Rectal smooth muscle tissue (tissue), 1 donor: ENCODE measurements around the gene ARHGAP10.

Experiments
- H3K27ac ChIP-seq: one replicate; pipeline ENCODE4 v1.7.0; 2013; ENCODE audit warnings: low read depth, low read length, inconsistent platforms
- H3K27me3 ChIP-seq: one replicate; pipeline ENCODE4 v1.7.0; 2013; ENCODE audit warnings: low read length; ENCODE audit not compliant: control insufficient read depth, insufficient read depth
- H3K36me3 ChIP-seq: one replicate; pipeline ENCODE4 v1.7.0; 2013; ENCODE audit warnings: low read length; ENCODE audit not compliant: control insufficient read depth, insufficient read depth
- H3K4me1 ChIP-seq: one replicate; pipeline ENCODE4 v1.7.0; 2013; ENCODE audit warnings: low read length; ENCODE audit not compliant: control insufficient read depth, insufficient read depth
- H3K4me3 ChIP-seq: one replicate; pipeline ENCODE4 v1.7.0; 2013; ENCODE audit warnings: low read length
- H3K9ac ChIP-seq: one replicate; pipeline ENCODE4 v1.7.0; 2013; ENCODE audit warnings: low read length

Gene ARHGAP10

GRCh38 chr4:148044089-148044911 lies 312.4 kb downstream of the ARHGAP10 start:
- no peak overlapping the region for H3K27ac ChIP-seq
- no peaks in the 10 kb centered on the region for H3K27me3 ChIP-seq
- no peak overlapping the region for H3K4me3 ChIP-seq
- H3K4me1 ChIP-seq, result peaks cover 3% of the 10 kb centered on the region
- H3K36me3 ChIP-seq, result no peaks in the 10 kb centered on the region
- H3K9ac ChIP-seq, result no peak overlapping the region

- Histone ChIP-seq H3K36me3 (no peaks in the 10 kb centered on the region), H3K9ac (no peak overlapping the region), H3K27me3 (no peaks in the 10 kb centered on the region), H3K4me1 (peaks cover 3% of the 10 kb centered on the region), H3K4me3 (no peak overlapping the region), H3K27ac (no peak overlapping the region)
Measured at GRCh38 chr4:148044912-148045352, 313.0 kb downstream of the ARHGAP10 start.

- H3K4me1 ChIP-seq, result peaks cover 5% of the 10 kb centered on the region
- no peak overlapping the region for H3K9ac ChIP-seq
- no peak overlapping the region for H3K27ac ChIP-seq
- no peaks in the 10 kb centered on the region for H3K36me3 ChIP-seq
- H3K4me3 ChIP-seq, result no peak overlapping the region
- H3K27me3 ChIP-seq, result no peaks in the 10 kb centered on the region
Measured at GRCh38 chr4:148048598-148048997, 316.7 kb downstream of the ARHGAP10 start.

GRCh38 chr4:148051403-148051802 lies 319.5 kb downstream of the ARHGAP10 start:
- no peak overlapping the region for H3K27ac ChIP-seq
- H3K27me3 ChIP-seq, result no peaks in the 10 kb centered on the region
- H3K36me3 ChIP-seq, result no peaks in the 10 kb centered on the region
- no peak overlapping the region for H3K4me3 ChIP-seq
- no peak overlapping the region for H3K9ac ChIP-seq
- peaks cover 3% of the 10 kb centered on the region for H3K4me1 ChIP-seq

- no peaks in the 10 kb centered on the region for H3K36me3 ChIP-seq
- no peak overlapping the region for H3K9ac ChIP-seq
- no peaks in the 10 kb centered on the region for H3K27me3 ChIP-seq
- H3K4me3 ChIP-seq, result no peak overlapping the region
- no peak overlapping the region for H3K27ac ChIP-seq
- peaks cover 3% of the 10 kb centered on the region for H3K4me1 ChIP-seq
Measured at GRCh38 chr4:148052448-148052847, 320.6 kb downstream of the ARHGAP10 start.

GRCh38 chr4:148053298-148054003 lies 321.6 kb downstream of the ARHGAP10 start:
- Histone ChIP-seq H3K36me3 (no peaks in the 10 kb centered on the region), H3K27me3 (no peaks in the 10 kb centered on the region), H3K9ac (no peak overlapping the region), H3K4me1 (peaks cover 4% of the 10 kb centered on the region), H3K4me3 (no peak overlapping the region), H3K27ac (no peak overlapping the region)

GRCh38 chr4:148054275-148054674 lies 322.4 kb downstream of the ARHGAP10 start:
- no peaks in the 10 kb centered on the region for H3K36me3 ChIP-seq
- H3K27ac ChIP-seq, result no peak overlapping the region
- no peaks in the 10 kb centered on the region for H3K27me3 ChIP-seq
- no peak overlapping the region for H3K9ac ChIP-seq
- H3K4me1 ChIP-seq, result peaks cover 6% of the 10 kb centered on the region
- no peak overlapping the region for H3K4me3 ChIP-seq

GRCh38 chr4:148055844-148056243 lies 324.0 kb downstream of the ARHGAP10 start:
- H3K27ac ChIP-seq, result no peak overlapping the region
- H3K9ac ChIP-seq, result no peak overlapping the region

GRCh38 chr4:148056879-148057278 lies 325.0 kb downstream of the ARHGAP10 start:
- Histone ChIP-seq H3K4me3 (no peak overlapping the region), H3K36me3 (no peaks in the 10 kb centered on the region), H3K4me1 (peaks cover 6% of the 10 kb centered on the region), H3K9ac (no peak overlapping the region), H3K27ac (no peak overlapping the region), H3K27me3 (no peaks in the 10 kb centered on the region)

More at GRCh38 chr4:148055844-148056243, 324.0 kb downstream of the ARHGAP10 start:
- no peaks in the 10 kb centered on the region for H3K27me3 ChIP-seq
- H3K36me3 ChIP-seq, result no peaks in the 10 kb centered on the region
- peaks cover 6% of the 10 kb centered on the region for H3K4me1 ChIP-seq
- no peak overlapping the region for H3K4me3 ChIP-seq

- no peaks in the 10 kb centered on the region for H3K36me3 ChIP-seq
- H3K9ac ChIP-seq, result no peak overlapping the region
- no peaks in the 10 kb centered on the region for H3K27me3 ChIP-seq
- no peak overlapping the region for H3K27ac ChIP-seq
- H3K4me3 ChIP-seq, result no peak overlapping the region
- H3K4me1 ChIP-seq, result peaks cover 6% of the 10 kb centered on the region
Measured at GRCh38 chr4:148057516-148057915, 325.6 kb downstream of the ARHGAP10 start.

GRCh38 chr4:148057984-148058859 lies 326.3 kb downstream of the ARHGAP10 start:
- no peaks in the 10 kb centered on the region for H3K27me3 ChIP-seq
- no peak overlapping the region for H3K9ac ChIP-seq
- no peaks in the 10 kb centered on the region for H3K36me3 ChIP-seq
- H3K27ac ChIP-seq, result no peak overlapping the region
- H3K4me1 ChIP-seq, result peaks cover 6% of the 10 kb centered on the region
- no peak overlapping the region for H3K4me3 ChIP-seq

GRCh38 chr4:148059617-148060180 lies 327.8 kb downstream of the ARHGAP10 start:
- Histone ChIP-seq H3K27me3 (no peaks in the 10 kb centered on the region), H3K36me3 (no peaks in the 10 kb centered on the region), H3K9ac (no peak overlapping the region), H3K4me1 (peaks cover 3% of the 10 kb centered on the region), H3K27ac (no peak overlapping the region), H3K4me3 (no peak overlapping the region)
